Epidermal melanocyte (primary cell): ENCODE data around the gene EFCAB11.

Source experiments
- DNase-seq: peaks from one replicate; pipeline ENCODE4 v3.0.0; 2011; ENCODE audit warnings: low spot score; ENCODE audit not compliant: insufficient read length

EFCAB11 gene

GRCh38 chr14:89773644-89774316 lies 180.8 kb downstream of the EFCAB11 start:
- DNase-seq: no peak

GRCh38 chr14:89773151-89773550 lies 181.4 kb downstream of the EFCAB11 start:
- DNase-seq: no peak

- DNase-seq: no peak
These were observed 183.3 kb downstream of the EFCAB11 start for GRCh38 chr14:89771251-89771650.

- no peak for DNase-seq
These were observed 186.7 kb downstream of the EFCAB11 start for GRCh38 chr14:89767861-89768268.

GRCh38 chr14:89767131-89767530 lies 187.4 kb downstream of the EFCAB11 start:
- no peak for DNase-seq

- DNase-seq: no peak
These were observed 189.2 kb downstream of the EFCAB11 start for GRCh38 chr14:89765346-89765745.

- no peak for DNase-seq
These were observed 194.4 kb downstream of the EFCAB11 start for GRCh38 chr14:89760086-89760485.

- DNase-seq: no peak
These were observed 197.1 kb downstream of the EFCAB11 start for GRCh38 chr14:89757313-89757939.

GRCh38 chr14:89755816-89756215 lies 198.7 kb downstream of the EFCAB11 start:
- no peak for DNase-seq

- no peak for DNase-seq
These were observed 200.6 kb downstream of the EFCAB11 start for GRCh38 chr14:89753828-89754412.

GRCh38 chr14:89750908-89751392 lies 203.6 kb downstream of the EFCAB11 start:
- DNase-seq: no peak

GRCh38 chr14:89750281-89750755 lies 204.2 kb downstream of the EFCAB11 start:
- DNase-seq: no peak

GRCh38 chr14:89748004-89748403 lies 206.5 kb downstream of the EFCAB11 start:
- no peak for DNase-seq

- DNase-seq: no peak
These were observed 207.4 kb downstream of the EFCAB11 start for GRCh38 chr14:89747126-89747525.

- no peak for DNase-seq
These were observed 207.9 kb downstream of the EFCAB11 start for GRCh38 chr14:89746654-89747053.

GRCh38 chr14:89746135-89746534 lies 208.4 kb downstream of the EFCAB11 start:
- DNase-seq: no peak
